SU-DHL-6 (cell line): Measurements from ENCODE around the gene TDRD9.

ENCODE experiments used
- EZH2phosphoT487 ChIP-seq: fragments of 200-600 bp; sonication (generic), shearing (Covaris generic); conservative IDR thresholded peaks from 2 replicates; pipeline ENCODE4 v1.6.1; 2018; ENCODE audit warnings: mild to moderate bottlenecking, antibody characterized with exemption, low read length, moderate library complexity, mixed read lengths
- TF ChIP-seq, protein P1 (sequence below): fragments of 200-600 bp; sonication (generic); IDR thresholded peaks from one replicate; pipeline ENCODE4 v1.5.1; 2017; ENCODE audit warnings: antibody characterized with exemption, mild to moderate bottlenecking, low read length, moderate library complexity; ENCODE audit not compliant: insufficient read depth, poor library complexity, severe bottlenecking

DNA sequence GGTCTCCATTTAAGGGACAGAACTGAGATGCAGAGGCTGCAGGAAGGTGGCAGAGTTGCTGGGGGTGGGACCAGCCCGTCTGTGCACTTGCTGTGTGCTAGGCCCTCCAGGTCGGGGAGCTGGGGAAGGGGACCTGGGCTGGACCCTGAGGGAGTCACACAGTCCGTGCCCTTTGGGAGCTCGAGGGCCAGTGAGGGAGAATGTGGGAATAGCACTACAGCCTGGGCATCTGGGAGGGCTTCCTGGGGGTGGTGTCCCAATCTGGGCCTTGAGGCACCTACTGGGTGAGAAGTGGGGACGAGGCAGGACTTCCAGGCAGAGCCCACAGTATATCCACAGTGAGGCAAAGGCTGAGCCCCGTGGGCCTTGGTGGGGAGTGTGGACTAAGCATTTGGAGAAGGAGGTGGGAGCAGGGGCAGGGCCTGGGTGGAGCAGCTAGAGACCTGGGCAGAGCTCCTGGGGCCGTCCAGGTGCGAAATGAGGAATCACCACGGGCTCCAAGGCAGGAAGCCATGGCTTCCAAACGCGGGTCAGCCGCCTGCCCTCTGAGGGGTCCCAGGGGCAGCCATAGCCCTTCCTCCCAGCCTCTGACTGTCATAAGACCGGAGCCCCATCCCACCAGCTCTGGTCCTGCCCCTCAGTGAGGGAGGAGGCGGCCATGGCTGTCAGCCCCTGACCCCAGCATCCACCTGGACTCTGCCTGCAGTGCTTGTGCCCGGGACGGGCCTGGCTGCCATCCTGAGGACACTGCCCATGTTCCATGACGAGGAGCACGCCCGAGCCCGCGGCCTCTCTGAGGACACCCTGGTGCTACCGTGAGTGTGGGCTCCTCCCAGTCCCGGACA lies 163.9 kb downstream of the TDRD9 start:
- TF ChIP-seq, protein P1, sequence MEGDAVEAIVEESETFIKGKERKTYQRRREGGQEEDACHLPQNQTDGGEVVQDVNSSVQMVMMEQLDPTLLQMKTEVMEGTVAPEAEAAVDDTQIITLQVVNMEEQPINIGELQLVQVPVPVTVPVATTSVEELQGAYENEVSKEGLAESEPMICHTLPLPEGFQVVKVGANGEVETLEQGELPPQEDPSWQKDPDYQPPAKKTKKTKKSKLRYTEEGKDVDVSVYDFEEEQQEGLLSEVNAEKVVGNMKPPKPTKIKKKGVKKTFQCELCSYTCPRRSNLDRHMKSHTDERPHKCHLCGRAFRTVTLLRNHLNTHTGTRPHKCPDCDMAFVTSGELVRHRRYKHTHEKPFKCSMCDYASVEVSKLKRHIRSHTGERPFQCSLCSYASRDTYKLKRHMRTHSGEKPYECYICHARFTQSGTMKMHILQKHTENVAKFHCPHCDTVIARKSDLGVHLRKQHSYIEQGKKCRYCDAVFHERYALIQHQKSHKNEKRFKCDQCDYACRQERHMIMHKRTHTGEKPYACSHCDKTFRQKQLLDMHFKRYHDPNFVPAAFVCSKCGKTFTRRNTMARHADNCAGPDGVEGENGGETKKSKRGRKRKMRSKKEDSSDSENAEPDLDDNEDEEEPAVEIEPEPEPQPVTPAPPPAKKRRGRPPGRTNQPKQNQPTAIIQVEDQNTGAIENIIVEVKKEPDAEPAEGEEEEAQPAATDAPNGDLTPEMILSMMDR: no peak
- TF ChIP-seq EZH2phosphoT487: no peak
